Measurements from ENCODE around the gene RETREG1.

The RETREG1 gene

DNA sequence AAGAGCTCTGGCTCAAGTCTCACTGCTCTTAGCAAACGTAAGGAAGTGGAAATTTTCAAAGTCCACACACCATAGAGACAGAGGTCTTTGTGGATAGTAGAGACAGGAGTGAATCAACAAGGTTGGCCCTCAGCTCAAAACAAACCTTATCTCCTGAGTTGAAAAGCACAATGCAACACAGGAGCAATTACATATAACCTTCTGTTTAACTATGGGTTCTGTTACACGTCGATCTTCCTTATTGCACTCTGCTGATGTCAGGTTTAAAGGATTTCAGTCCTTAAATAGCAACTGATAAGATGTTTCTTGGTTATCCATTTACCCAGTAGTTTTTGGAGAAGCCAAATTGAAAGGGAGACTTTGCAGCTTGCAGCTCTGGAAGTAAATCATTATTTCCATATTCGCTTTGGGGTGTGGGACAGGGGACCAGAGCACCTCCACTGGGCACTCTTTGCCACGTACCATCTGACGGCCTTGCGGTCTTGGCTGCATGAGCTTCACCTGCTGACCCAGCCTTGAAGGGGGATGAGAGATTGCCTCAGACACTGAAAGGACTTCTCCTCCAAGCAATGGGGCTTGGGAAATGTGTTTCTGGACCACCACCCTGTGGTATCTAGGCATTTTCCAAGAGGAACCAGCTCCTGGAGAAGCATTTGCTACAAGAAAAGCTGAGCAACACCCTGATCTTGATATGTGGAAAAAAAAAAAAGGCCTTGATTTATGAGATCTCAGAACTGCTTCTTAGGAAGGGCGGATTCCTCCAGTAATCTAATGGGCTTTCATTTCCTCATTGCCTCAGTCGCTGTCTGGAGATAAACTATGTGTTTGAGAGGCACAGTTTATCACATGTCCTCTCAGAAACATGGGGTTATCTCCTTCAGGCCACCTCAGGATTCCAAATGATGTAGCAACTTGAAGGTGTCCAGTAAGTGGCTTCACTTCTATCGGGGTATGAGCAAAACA is 95.0 kb downstream of the RETREG1 start:
- no peak overlapping the region for H3K4me3 ChIP-seq (ENCODE audit: low read depth, low read length)
- H3K27ac ChIP-seq = no peak overlapping the region
- H3K36me3 ChIP-seq (replicated peaks) = no peaks in the 10 kb centered on the region
- in situ Hi-C loops (cut with HindIII; ENCODE audit: low pct_ligation_motif_present, low sequenced_read_pairs) = no loop called here
- TF ChIP-seq, protein P1, sequence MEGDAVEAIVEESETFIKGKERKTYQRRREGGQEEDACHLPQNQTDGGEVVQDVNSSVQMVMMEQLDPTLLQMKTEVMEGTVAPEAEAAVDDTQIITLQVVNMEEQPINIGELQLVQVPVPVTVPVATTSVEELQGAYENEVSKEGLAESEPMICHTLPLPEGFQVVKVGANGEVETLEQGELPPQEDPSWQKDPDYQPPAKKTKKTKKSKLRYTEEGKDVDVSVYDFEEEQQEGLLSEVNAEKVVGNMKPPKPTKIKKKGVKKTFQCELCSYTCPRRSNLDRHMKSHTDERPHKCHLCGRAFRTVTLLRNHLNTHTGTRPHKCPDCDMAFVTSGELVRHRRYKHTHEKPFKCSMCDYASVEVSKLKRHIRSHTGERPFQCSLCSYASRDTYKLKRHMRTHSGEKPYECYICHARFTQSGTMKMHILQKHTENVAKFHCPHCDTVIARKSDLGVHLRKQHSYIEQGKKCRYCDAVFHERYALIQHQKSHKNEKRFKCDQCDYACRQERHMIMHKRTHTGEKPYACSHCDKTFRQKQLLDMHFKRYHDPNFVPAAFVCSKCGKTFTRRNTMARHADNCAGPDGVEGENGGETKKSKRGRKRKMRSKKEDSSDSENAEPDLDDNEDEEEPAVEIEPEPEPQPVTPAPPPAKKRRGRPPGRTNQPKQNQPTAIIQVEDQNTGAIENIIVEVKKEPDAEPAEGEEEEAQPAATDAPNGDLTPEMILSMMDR (IDR thresholded peaks at IDR 0.05; ENCODE audit: low read depth, low read length, missing control alignments) = no peak
- H3K27me3 ChIP-seq (replicated peaks) = no peaks in the 10 kb centered on the region
- DNase-seq = no peak

GRCh38 chr5:16520841-16521240 is 96.0 kb downstream of the RETREG1 start:
- Histone ChIP-seq H3K27me3 (replicated peaks) (no peaks in the 10 kb centered on the region), H3K27ac (no peak overlapping the region), H3K4me3 (ENCODE audit: low read depth, low read length) (no peak overlapping the region), H3K36me3 (replicated peaks) (no peaks in the 10 kb centered on the region)
- TF ChIP-seq, protein P1 (IDR thresholded peaks at IDR 0.05; ENCODE audit: low read depth, low read length, missing control alignments) = no peak
- no peak for DNase-seq
- in situ Hi-C loops (cut with HindIII; ENCODE audit: low pct_ligation_motif_present, low sequenced_read_pairs) = no loop called here

DNA sequence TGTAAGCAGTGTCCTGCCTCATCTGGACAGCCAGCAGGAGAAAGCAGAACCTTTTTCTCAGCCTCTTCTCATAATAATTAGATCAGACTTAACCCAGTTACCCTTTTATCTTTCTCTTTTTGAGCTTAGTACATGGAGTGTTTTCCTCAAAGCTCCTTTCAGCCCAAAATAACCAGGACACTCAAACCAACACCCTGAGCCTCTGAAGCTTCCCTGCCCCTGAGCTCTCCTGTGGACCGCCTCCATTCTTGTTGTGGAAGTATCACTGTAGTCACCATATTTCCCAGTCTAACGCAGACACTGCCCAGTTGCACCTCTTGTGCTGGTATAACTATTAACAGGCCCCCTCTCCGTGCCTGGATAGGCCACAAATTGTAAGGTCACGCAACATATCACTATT is 97.4 kb downstream of the RETREG1 start:
- in situ Hi-C loops (cut with HindIII; ENCODE audit: low pct_ligation_motif_present, low sequenced_read_pairs) = no loop called here
- no peaks in the 10 kb centered on the region for H3K36me3 ChIP-seq (replicated peaks)
- no peak overlapping the region for H3K4me3 ChIP-seq (ENCODE audit: low read depth, low read length)
- TF ChIP-seq, protein P1 (IDR thresholded peaks at IDR 0.05; ENCODE audit: low read depth, low read length, missing control alignments) = no peak
- no peak for DNase-seq
- H3K27ac ChIP-seq = no peak overlapping the region
- no peaks in the 10 kb centered on the region for H3K27me3 ChIP-seq (replicated peaks)

- Histone ChIP-seq H3K36me3 (replicated peaks) (no peaks in the 10 kb centered on the region), H3K27me3 (replicated peaks) (no peaks in the 10 kb centered on the region), H3K27ac (no peak overlapping the region), H3K4me3 (ENCODE audit: low read depth, low read length) (no peak overlapping the region)
- TF ChIP-seq, protein P1 (IDR thresholded peaks at IDR 0.05; ENCODE audit: low read depth, low read length, missing control alignments) = no peak
- no peak for DNase-seq
- in situ Hi-C loops (cut with HindIII; ENCODE audit: low pct_ligation_motif_present, low sequenced_read_pairs) = no loop called here
Measured at GRCh38 chr5:16518606-16519005, 98.2 kb downstream of the RETREG1 start.

- TF ChIP-seq, protein P1 (IDR thresholded peaks at IDR 0.05; ENCODE audit: low read depth, low read length, missing control alignments) = no peak
- H3K27me3 ChIP-seq (replicated peaks) = no peaks in the 10 kb centered on the region
- H3K27ac ChIP-seq = no peak overlapping the region
- no peaks in the 10 kb centered on the region for H3K36me3 ChIP-seq (replicated peaks)
- in situ Hi-C loops (cut with HindIII; ENCODE audit: low pct_ligation_motif_present, low sequenced_read_pairs) = no loop called here
- H3K4me3 ChIP-seq (ENCODE audit: low read depth, low read length) = no peak overlapping the region
- no peak for DNase-seq
Measured at GRCh38 chr5:16515532-16515931, 101.3 kb downstream of the RETREG1 start.
